Natural killer cell (primary cell): ENCODE measurements around the gene FUT3. TPM values are rescaled to one million over a fixed set of nuclear protein-coding genes. Genes with fewer than 3 reads are reported as not detected.

Experiments
- ATAC-seq, 3 donors: fragments of 150-1000 bp in 2 of 3; fragments of 200-7000 bp in 1 of 3; cut with Tn5 transposase; 1 replicate in 1 of 3; 2 replicates in 2 of 3; pipeline ENCODE4 v1.10.0; 2021; ENCODE audit warnings: mild to moderate bottlenecking in 2 of 3, moderate library complexity in 2 of 3
- DNase-seq, 2 donors: peaks; one replicate each; pipeline versions ENCODE4 v3.0.0 to v3.0.0-alpha.2; 2013 to 2021; ENCODE audit warnings: mixed read lengths in 1 of 2
- H3K27ac ChIP-seq: one replicate; pipeline ENCODE4 v1.5.1; 2013; ENCODE audit warnings: mild to moderate bottlenecking, low read length
- H3K27me3 ChIP-seq: one replicate; pipeline ENCODE4 v1.6.1; 2013; ENCODE audit warnings: low read length; ENCODE audit not compliant: control insufficient read depth, insufficient read depth
- H3K36me3 ChIP-seq: one replicate; pipeline ENCODE4 v1.6.1; 2013; ENCODE audit warnings: low read length; ENCODE audit not compliant: control insufficient read depth, insufficient read depth
- H3K4me1 ChIP-seq: one replicate; pipeline ENCODE4 v1.6.1; 2013; ENCODE audit warnings: low read length; ENCODE audit not compliant: control insufficient read depth, insufficient read depth
- H3K4me3 ChIP-seq: one replicate; pipeline ENCODE4 v1.5.1; 2013; ENCODE audit warnings: low read length
- H3K9me3 ChIP-seq: one replicate; pipeline ENCODE4 v1.6.1; 2013; ENCODE audit warnings: low read length; ENCODE audit not compliant: control insufficient read depth, insufficient read depth
- H3K27ac Mint-ChIP-seq, 2 donors: one replicate each; pipeline ENCODE4 v1.8.0; 2022; ENCODE audit warnings: mild to moderate bottlenecking in 2 of 2, mixed read lengths in 2 of 2, moderate library complexity in 1 of 2
- H3K27me3 Mint-ChIP-seq, 2 donors: one replicate each; pipeline ENCODE4 v1.8.0; 2022; ENCODE audit warnings: low read depth in 2 of 2, mixed read lengths in 2 of 2
- H3K36me3 Mint-ChIP-seq: one replicate; pipeline ENCODE4 v1.8.0; 2022; ENCODE audit warnings: mixed read lengths
- H3K4me1 Mint-ChIP-seq, 2 donors: one replicate each; pipeline ENCODE4 v1.8.0; 2022; ENCODE audit warnings: mixed read lengths in 2 of 2
- H3K4me3 Mint-ChIP-seq: one replicate; pipeline ENCODE4 v1.8.0; 2022; ENCODE audit warnings: mild to moderate bottlenecking, moderate library complexity, mixed read lengths
- H3K9me3 Mint-ChIP-seq, 2 donors: one replicate each; pipeline ENCODE4 v1.8.0; 2022; ENCODE audit warnings: mixed read lengths in 2 of 2
- WGBS: methylation state at CpG from one replicate; pipeline ENCODE4 v1.1.7; 2013; ENCODE audit warnings: missing lambda C conversion rate; ENCODE audit not compliant: insufficient coverage; 5-methylcytosine and 5-hydroxymethylcytosine counted together
- intact Hi-C: fragments of 100-400 bp; cut with micrococcal nuclease; formaldehyde crosslinking; loops from one replicate; pipeline ENCODE4 v1.14.2; 2022
- total RNA-seq, 4 donors: library from RNA; stranded (reverse); fragments of 120-200 nt in 1 of 4; gene quantifications; one replicate each; pipeline versions ENCODE4 v1.2.3 to v1.2.4, GENCODE V29; 2013 to 2022
- TF ChIP-seq, protein P1 (sequence below): fragments of 200-600 bp; IDR thresholded peaks from one replicate; pipeline ENCODE4 v1.8.0; 2022; ENCODE audit warnings: antibody characterized with exemption

The FUT3 gene
- total RNA-seq, 3 donors from 2014 or later (not counting 1 experiment from before 2014, with no cell fraction given), result not detected

- no peak overlapping the region for H3K4me3 ChIP-seq
- Mint-ChIP-seq H3K4me1 (peaks cover 0 to 14% of the 10 kb centered on the region in 2 donors), H3K4me3 (no peak overlapping the region), H3K9me3 (no peaks in the 10 kb centered on the region), H3K36me3 (no peaks in the 10 kb centered on the region), H3K27me3 (no peaks in the 10 kb centered on the region), H3K27ac (no peak overlapping the region)
- 84% methylated on average over 15 of the region's 15 CpGs for WGBS
- no peaks in the 10 kb centered on the region for H3K9me3 ChIP-seq
- no peak for DNase-seq
- no peaks in the 10 kb centered on the region for H3K27me3 ChIP-seq
- TF ChIP-seq, protein P1, sequence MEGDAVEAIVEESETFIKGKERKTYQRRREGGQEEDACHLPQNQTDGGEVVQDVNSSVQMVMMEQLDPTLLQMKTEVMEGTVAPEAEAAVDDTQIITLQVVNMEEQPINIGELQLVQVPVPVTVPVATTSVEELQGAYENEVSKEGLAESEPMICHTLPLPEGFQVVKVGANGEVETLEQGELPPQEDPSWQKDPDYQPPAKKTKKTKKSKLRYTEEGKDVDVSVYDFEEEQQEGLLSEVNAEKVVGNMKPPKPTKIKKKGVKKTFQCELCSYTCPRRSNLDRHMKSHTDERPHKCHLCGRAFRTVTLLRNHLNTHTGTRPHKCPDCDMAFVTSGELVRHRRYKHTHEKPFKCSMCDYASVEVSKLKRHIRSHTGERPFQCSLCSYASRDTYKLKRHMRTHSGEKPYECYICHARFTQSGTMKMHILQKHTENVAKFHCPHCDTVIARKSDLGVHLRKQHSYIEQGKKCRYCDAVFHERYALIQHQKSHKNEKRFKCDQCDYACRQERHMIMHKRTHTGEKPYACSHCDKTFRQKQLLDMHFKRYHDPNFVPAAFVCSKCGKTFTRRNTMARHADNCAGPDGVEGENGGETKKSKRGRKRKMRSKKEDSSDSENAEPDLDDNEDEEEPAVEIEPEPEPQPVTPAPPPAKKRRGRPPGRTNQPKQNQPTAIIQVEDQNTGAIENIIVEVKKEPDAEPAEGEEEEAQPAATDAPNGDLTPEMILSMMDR, result no peak
- no peaks in the 10 kb centered on the region for H3K4me1 ChIP-seq
- ATAC-seq, result no peak
- H3K27ac ChIP-seq, result no peak overlapping the region
- peaks cover 24% of the 10 kb centered on the region for H3K36me3 ChIP-seq
- intact Hi-C loops, result no loop called here
These were observed 44.2 kb upstream of the FUT3 start for GRCh38 chr19:5895409-5895808.

GRCh38 chr19:5894704-5895349 is 43.6 kb upstream of the FUT3 start:
- ATAC-seq (no peak), DNase-seq (no peak)
- H3K9me3 Mint-ChIP-seq, result no peaks in the 10 kb centered on the region
- Histone ChIP-seq H3K27ac (no peak overlapping the region), H3K4me1 (no peaks in the 10 kb centered on the region), H3K4me3 (no peak overlapping the region), H3K27me3 (no peaks in the 10 kb centered on the region), H3K9me3 (no peaks in the 10 kb centered on the region), H3K36me3 (peaks cover 24% of the 10 kb centered on the region)
- no peak overlapping the region for H3K27ac Mint-ChIP-seq
- H3K4me3 Mint-ChIP-seq, result no peak overlapping the region
- peaks cover 0 to 9% of the 10 kb centered on the region in 2 donors for H3K4me1 Mint-ChIP-seq
- intact Hi-C loops, result no loop called here
- WGBS, result 92% methylated on average over 28 of the region's 28 CpGs
- H3K36me3 Mint-ChIP-seq, result no peaks in the 10 kb centered on the region
- H3K27me3 Mint-ChIP-seq, result no peaks in the 10 kb centered on the region
- TF ChIP-seq, protein P1, result no peak

DNA sequence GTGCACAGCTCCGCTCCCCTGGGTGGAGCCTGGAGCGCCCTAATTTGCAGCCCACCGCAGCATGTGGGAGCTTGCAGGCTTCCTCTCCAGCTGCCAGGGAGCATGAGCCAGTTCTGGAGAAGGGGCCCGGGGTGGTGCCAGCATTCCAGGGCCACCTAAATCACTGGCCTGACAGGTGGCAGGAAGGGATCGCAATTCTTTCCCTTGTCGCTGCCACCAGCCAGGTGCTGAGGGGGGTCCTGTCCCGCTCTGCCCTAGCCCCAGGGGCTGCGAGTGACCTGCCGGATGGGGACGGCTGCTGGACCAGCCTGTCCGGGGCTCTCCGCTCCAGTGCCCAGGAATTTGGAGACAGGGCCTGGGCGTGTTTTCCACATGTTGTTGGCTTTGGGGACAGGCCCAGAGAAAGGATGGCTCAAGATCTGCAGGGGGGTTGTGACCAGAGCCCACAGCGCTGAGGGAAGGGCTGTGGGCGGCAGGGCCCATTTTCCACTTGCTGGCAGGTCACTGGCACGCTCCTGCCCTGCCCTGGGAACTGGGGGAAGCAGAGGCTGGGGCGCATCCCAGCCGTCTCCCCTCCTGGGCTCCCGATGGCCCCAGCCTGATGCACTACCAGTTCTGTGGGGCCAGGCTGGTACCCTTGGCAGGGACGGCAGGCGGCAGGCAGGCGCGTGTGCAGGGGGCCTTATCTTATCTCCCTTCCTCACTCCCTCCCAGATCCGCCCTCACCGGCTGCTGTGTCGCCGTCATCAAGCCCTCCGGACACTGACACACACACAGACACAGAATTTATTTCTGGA is 42.9 kb upstream of the FUT3 start:
- no peak overlapping the region for H3K27ac ChIP-seq
- no peak overlapping the region for H3K4me3 ChIP-seq
- 83% methylated on average over 28 of the region's 28 CpGs for WGBS
- no peaks in the 10 kb centered on the region for H3K36me3 Mint-ChIP-seq
- peaks cover 0 to 7% of the 10 kb centered on the region in 2 donors for H3K4me1 Mint-ChIP-seq
- intact Hi-C loops, result loop anchor here (2.0 kb wide), 1 partner anchor 89 kb away; the partner anchor contains the start of gene NRTN
- no peak overlapping the region for H3K27ac Mint-ChIP-seq
- peaks cover 0 to 3% of the 10 kb centered on the region in 2 donors for H3K27me3 Mint-ChIP-seq
- no peaks in the 10 kb centered on the region for H3K9me3 ChIP-seq
- peaks cover 24% of the 10 kb centered on the region for H3K36me3 ChIP-seq
- no peaks in the 10 kb centered on the region for H3K4me1 ChIP-seq
- no peaks in the 10 kb centered on the region for H3K9me3 Mint-ChIP-seq
- H3K4me3 Mint-ChIP-seq, result no peak overlapping the region
- ATAC-seq, result no peak
- TF ChIP-seq, protein P1, result no peak
- H3K27me3 ChIP-seq, result no peaks in the 10 kb centered on the region
- peak in 1 of 2 donors; percentile 2 for DNase-seq
